Limb (tissue), 2 donors: ENCODE data around the gene TMEM143.
"Not testable (repeated sequence)": the region's sequence is repeated elsewhere in the genome, so short reads cannot be mapped to it uniquely, and the experiment has no call there.

Source experiments
- DNase-seq, 2 donors: peaks; one replicate each; pipeline ENCODE4 v3.0.0-alpha.2; 2016; ENCODE audit errors: extremely low spot score in 2 of 2

The TMEM143 gene

GRCh38 chr19:48330012-48330681, 33.6 kb downstream of the TMEM143 start:
- DNase-seq: peak; percentile 54 to 86

- DNase-seq: no peak
Measured at GRCh38 chr19:48329167-48329891, 34.4 kb downstream of the TMEM143 start.

- peak; percentile 91 to 94 for DNase-seq
Measured at GRCh38 chr19:48325265-48325910, 38.4 kb downstream of the TMEM143 start, which contains the start of gene EMP3. Gene EMP3 (plus strand): TSS chr19:48325552. CDS start chr19:48326845, 1,293 bp downstream.

GRCh38 chr19:48321622-48322591, 41.8 kb downstream of the TMEM143 start:
- peak; percentile 95 to 98 for DNase-seq

- DNase-seq: peak; percentile 91 to 96
Measured at GRCh38 chr19:48321372-48321621, 42.4 kb downstream of the TMEM143 start.

GRCh38 chr19:48319647-48320541, 43.8 kb downstream of the TMEM143 start:
- DNase-seq: peak; percentile 43 to 85

GRCh38 chr19:48318286-48318987, 45.3 kb downstream of the TMEM143 start:
- DNase-seq: no peak

- DNase-seq: not testable (repeated sequence)
Measured at GRCh38 chr19:48317708-48317960, 46.1 kb downstream of the TMEM143 start.

GRCh38 chr19:48315712-48316111, 48.0 kb downstream of the TMEM143 start:
- no peak for DNase-seq

- DNase-seq: no peak
Measured at GRCh38 chr19:48311384-48311783, 52.4 kb downstream of the TMEM143 start.

- no peak for DNase-seq
Measured at GRCh38 chr19:48310227-48310626, 53.5 kb downstream of the TMEM143 start.

- not testable (repeated sequence) for DNase-seq
Measured at GRCh38 chr19:48309731-48310130, 54.0 kb downstream of the TMEM143 start.

- DNase-seq: peak in 1 of 2 donors; percentile 42
Measured at GRCh38 chr19:48308631-48309586, 54.8 kb downstream of the TMEM143 start.

- DNase-seq: no peak
Measured at GRCh38 chr19:48303866-48304265, 59.9 kb downstream of the TMEM143 start.

GRCh38 chr19:48303367-48303766, 60.4 kb downstream of the TMEM143 start:
- DNase-seq: no peak

- DNase-seq: no peak
Measured at GRCh38 chr19:48302600-48302959, 61.2 kb downstream of the TMEM143 start.

GRCh38 chr19:48301886-48302599, 61.7 kb downstream of the TMEM143 start:
- DNase-seq: no peak

- no peak for DNase-seq
Measured at GRCh38 chr19:48297975-48298374, 65.8 kb downstream of the TMEM143 start.
